ENCODE results near the gene ARHGEF39.
"Not testable (repeated sequence)": the region's sequence is repeated elsewhere in the genome, so short reads cannot be mapped to it uniquely, and the experiment has no call there.

ARHGEF39 gene

GRCh38 chr9:35616681-35617459 is 48.1 kb downstream of the ARHGEF39 start:
- peak; percentile 60 for DNase-seq

- DNase-seq: no peak
Measured at GRCh38 chr9:35615981-35616680, 48.9 kb downstream of the ARHGEF39 start.

DNA sequence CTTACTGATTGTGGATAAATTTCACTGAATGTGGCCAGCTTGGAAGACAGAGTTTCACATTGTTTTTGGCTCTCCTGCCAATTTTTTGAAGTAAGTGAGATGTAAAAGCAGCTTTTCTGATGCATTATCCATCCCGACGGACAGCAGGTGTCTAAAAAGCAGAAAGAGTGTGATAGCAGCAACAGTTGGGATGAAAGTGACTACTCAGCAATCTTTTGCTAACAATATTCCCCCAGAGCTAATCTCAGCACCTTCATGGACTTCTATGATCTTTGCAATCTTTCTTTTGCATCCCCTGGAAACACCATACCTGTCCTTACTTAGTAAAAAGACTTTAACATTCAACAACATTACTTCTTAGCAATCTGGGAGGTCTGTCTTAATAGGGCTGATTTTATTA is 52.2 kb downstream of the ARHGEF39 start:
- no peak for DNase-seq

DNA sequence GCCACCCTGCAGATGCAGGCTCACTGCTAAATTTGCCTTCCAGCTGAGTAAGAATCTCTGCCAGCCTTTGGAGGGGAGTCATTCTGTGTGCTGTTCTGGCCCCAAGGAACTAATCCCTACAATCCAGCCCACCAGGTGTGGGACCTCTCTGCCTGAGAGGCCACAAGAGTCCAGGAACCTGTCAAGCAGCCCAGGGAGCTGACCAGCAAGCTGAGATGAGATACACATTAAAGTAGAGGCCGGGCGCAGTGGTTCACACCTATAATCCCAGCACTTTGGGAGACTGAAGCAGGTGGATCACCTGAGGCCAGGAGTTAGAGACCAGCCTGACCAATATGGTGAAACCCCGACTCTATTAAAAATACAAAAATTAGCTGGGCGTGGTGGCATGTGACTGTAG is 52.9 kb downstream of the ARHGEF39 start:
- not testable (repeated sequence) for DNase-seq

DNA sequence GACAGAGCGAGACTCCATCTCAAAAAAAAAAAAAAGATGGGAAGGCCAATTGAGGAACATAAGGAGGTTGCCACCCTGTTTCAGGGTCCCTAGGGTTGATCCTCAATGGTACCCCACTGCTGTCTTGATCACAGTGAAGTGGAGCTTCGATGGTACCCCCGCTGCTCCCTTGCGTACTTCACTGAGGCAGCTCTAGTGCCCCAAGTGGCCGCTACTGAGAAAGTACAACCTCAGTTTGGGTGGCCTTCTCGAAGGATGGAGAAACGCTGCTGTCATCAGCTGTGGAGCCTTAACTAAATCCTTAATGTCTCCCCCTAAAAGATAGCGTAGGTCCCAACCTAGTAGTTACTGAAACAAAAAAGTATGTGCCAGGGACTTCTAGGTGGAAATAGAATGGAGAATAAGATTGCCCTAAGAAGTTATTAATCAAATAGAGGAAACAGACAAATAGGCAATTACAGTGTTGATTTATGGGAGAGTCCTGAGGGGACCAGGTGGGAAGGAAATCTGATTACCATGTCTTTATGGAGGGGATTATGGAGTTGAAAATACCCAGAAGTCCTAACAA is 53.7 kb downstream of the ARHGEF39 start:
- peak; percentile 35 for DNase-seq

DNA sequence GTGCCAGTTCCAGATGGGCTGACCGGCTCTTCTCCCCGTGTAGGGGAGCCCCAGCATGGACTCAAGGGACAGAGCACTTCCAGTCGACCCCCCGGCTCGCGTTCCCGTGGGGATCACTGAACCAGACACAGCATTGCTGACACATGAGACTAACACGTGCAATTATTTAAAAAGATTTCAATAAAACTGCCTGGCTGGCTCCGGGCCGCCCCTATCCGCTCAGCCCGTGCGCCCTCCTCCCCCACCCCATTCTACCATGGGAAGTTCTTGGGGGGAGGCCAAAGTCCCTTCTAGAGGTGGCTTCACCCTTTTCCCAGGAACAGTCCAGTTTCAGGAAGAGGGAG is 55.2 kb downstream of the ARHGEF39 start:
- no peak for DNase-seq

All from EL (cell line).